ENCODE results near the gene ZIC5. TPM values are rescaled to one million over a fixed set of nuclear protein-coding genes. Genes with fewer than 3 reads are reported as not detected.

Gene ZIC5
- total and polyA plus RNA-seq, 9 of the 15 experiments (the other 6 are each of a cell fraction or from before 2014, with no cell fraction given) = 0.57 to 2.0 (median 1.1) TPM

- peak; percentile 12; the same call in 1 of the 2 replicates for TF ChIP-seq ARID4B (CRISPR knock-in tag; IDR thresholded peaks at IDR 0.05)
- no peak for TF ChIP-seq MTA1 (IDR thresholded peaks at IDR 0.05; ENCODE audit: borderline replicate concordance)
- no peak for TF ChIP-seq PBX2 (CRISPR knock-in tag; IDR thresholded peaks at IDR 0.05; ENCODE audit: low read depth)
- TF ChIP-seq PBX2 (tag; conservative IDR thresholded peaks at IDR 0.05; ENCODE audit: low read depth) = no peak
- no peak for TF ChIP-seq ATF1 (CRISPR knock-in tag; IDR thresholded peaks at IDR 0.05)
- TF ChIP-seq ATF1 (tag; IDR thresholded peaks at IDR 0.05) = peak; percentile 14; the same call in 1 of the 2 replicates
- TF ChIP-seq PREB (CRISPR knock-in tag; IDR thresholded peaks at IDR 0.05) = no peak
- TF ChIP-seq RAD51 (IDR thresholded peaks at IDR 0.05; ENCODE audit: borderline replicate concordance, low read depth) = no peak
- no peak for TF ChIP-seq RBM39 (optimal IDR thresholded peaks at IDR 0.05; ENCODE audit: low read depth, low read length)
- peak in 1 of 2 experiments; percentile 12; a peak in 1 of 4 replicates for TF ChIP-seq SIN3A (IDR thresholded peaks at IDR 0.05; ENCODE audit: borderline replicate concordance in 2 of 2, control insufficient read depth in 1 of 2, low read depth in 2 of 2, low read length in 2 of 2)
- peak; percentile 80 for TF ChIP-seq CXXC5 (CRISPR knock-in tag; IDR thresholded peaks at IDR 0.05)
- no peak for TF ChIP-seq RAD21 (CRISPR knock-in tag; conservative IDR thresholded peaks at IDR 0.05 in 1 of 2, IDR thresholded peaks at IDR 0.05 in 1 of 2)
- no peak for TF ChIP-seq KLF16 (IDR thresholded peaks at IDR 0.05)
- TF ChIP-seq SNIP1 (IDR thresholded peaks at IDR 0.05; ENCODE audit: low read depth) = peak; percentile 76
- TF ChIP-seq GABPB1 (CRISPR knock-in tag; IDR thresholded peaks at IDR 0.05) = peak; percentile 46; the same call in 1 of the 2 replicates
- peak; percentile 46 for TF ChIP-seq TAF1 (IDR thresholded peaks at IDR 0.05; ENCODE audit: control insufficient read depth, extremely low read depth, insufficient read depth, low read length, severe bottlenecking)
- TF ChIP-seq BACH1 (tag; IDR thresholded peaks at IDR 0.05) = no peak
- no peak; the same call in 1 of the 2 replicates for TF ChIP-seq ZBTB1 (CRISPR knock-in tag; IDR thresholded peaks at IDR 0.05; ENCODE audit: borderline replicate concordance, low read depth)
Observed at GRCh38 chr13:99980824-99981734, 9.5 kb upstream of the ZIC5 start (continued).

All from K562 (cell line).